H9 (cell line): ENCODE results near the gene HTRA1. TPM values are rescaled to one million over a fixed set of nuclear protein-coding genes. Genes with fewer than 3 reads are reported as not detected.

Source experiments
- DNase-seq: peaks from one replicate; pipeline ENCODE4 v3.0.0-alpha.2; 2017
- H2AFZ ChIP-seq: one replicate; pipeline ENCODE4 v1.6.1; 2013; ENCODE audit warnings: mild to moderate bottlenecking, low read length, control low read depth, moderate library complexity
- H2AK5ac ChIP-seq: 2 replicates; pipeline ENCODE4 v1.6.1; 2013; ENCODE audit warnings: low read length, control low read depth, mixed read lengths; ENCODE audit not compliant: insufficient read length
- H2BK120ac ChIP-seq: one replicate; pipeline ENCODE4 v1.6.1; 2013; ENCODE audit warnings: low read depth, mild to moderate bottlenecking, low read length, control low read depth, inconsistent platforms; ENCODE audit not compliant: poor library complexity, severe bottlenecking
- H2BK12ac ChIP-seq: 2 replicates; pipeline ENCODE4 v1.6.1; 2013; ENCODE audit warnings: low read length, control low read depth, mixed read lengths, low read depth; ENCODE audit not compliant: insufficient read length
- H2BK15ac ChIP-seq: 2 replicates; pipeline ENCODE4 v1.6.1; 2013; ENCODE audit warnings: low read depth, low read length, control low read depth
- H2BK20ac ChIP-seq: one replicate; pipeline ENCODE4 v1.6.1; 2013; ENCODE audit warnings: low read depth, mild to moderate bottlenecking, low read length, control low read depth, inconsistent platforms; ENCODE audit not compliant: poor library complexity, severe bottlenecking
- H2BK5ac ChIP-seq: 2 replicates; pipeline ENCODE4 v1.6.1; 2013; ENCODE audit warnings: low read length, control low read depth, mixed read lengths; ENCODE audit not compliant: insufficient read length
- H3K14ac ChIP-seq: 2 replicates; pipeline ENCODE4 v1.6.1; 2013; ENCODE audit warnings: low read length, control low read depth; ENCODE audit not compliant: insufficient read depth
- H3K18ac ChIP-seq: 2 replicates; pipeline ENCODE4 v1.6.1; 2013; ENCODE audit warnings: low read depth, mild to moderate bottlenecking, mixed read lengths, low read length, control low read depth; ENCODE audit not compliant: insufficient read length
- H3K23ac ChIP-seq: 2 replicates; pipeline ENCODE4 v1.6.1; 2013; ENCODE audit warnings: low read length, control low read depth, mixed read lengths, low read depth; ENCODE audit not compliant: insufficient read length
- H3K23me2 ChIP-seq: 2 replicates; pipeline ENCODE4 v1.6.1; 2013; ENCODE audit warnings: low read depth, mild to moderate bottlenecking, mixed read lengths, low read length, control low read depth; ENCODE audit not compliant: insufficient read length, poor library complexity, severe bottlenecking
- H3K27ac ChIP-seq: 2 replicates; pipeline ENCODE4 v1.5.1; 2013; ENCODE audit warnings: low read length, control low read depth, mixed read lengths, low read depth; ENCODE audit not compliant: insufficient read length
- H3K27me3 ChIP-seq: 2 replicates; pipeline ENCODE4 v1.6.1; 2013; ENCODE audit warnings: low read length, control low read depth, inconsistent platforms; ENCODE audit not compliant: insufficient read depth
- H3K4ac ChIP-seq: 2 replicates; pipeline ENCODE4 v1.6.1; 2013; ENCODE audit warnings: low read depth, mild to moderate bottlenecking, control low read depth, inconsistent platforms, low read length, moderate library complexity
- H3K4me1 ChIP-seq: 2 replicates; pipeline ENCODE4 v1.6.1; 2013; ENCODE audit warnings: low read length, control low read depth, inconsistent platforms; ENCODE audit not compliant: insufficient read depth
- H3K4me2 ChIP-seq: 2 replicates; pipeline ENCODE4 v1.6.1; 2013; ENCODE audit warnings: low read length, control low read depth, mixed read lengths; ENCODE audit not compliant: insufficient read length, insufficient read depth
- H3K56ac ChIP-seq: 2 replicates; pipeline ENCODE4 v1.6.1; 2013; ENCODE audit warnings: low read depth, mild to moderate bottlenecking, mixed read lengths, low read length, control low read depth; ENCODE audit not compliant: insufficient read length
- H3K79me1 ChIP-seq: 2 replicates; pipeline ENCODE4 v1.6.1; 2013; ENCODE audit warnings: low read depth, mild to moderate bottlenecking, moderate library complexity, low read length, control low read depth, inconsistent platforms; ENCODE audit not compliant: insufficient read depth, poor library complexity, severe bottlenecking
- H3K79me2 ChIP-seq: 2 replicates; pipeline ENCODE4 v1.6.1; 2013; ENCODE audit warnings: low read length, control low read depth, inconsistent platforms; ENCODE audit not compliant: insufficient read depth
- H3K9ac ChIP-seq: 2 replicates; pipeline ENCODE4 v1.6.1; 2013; ENCODE audit warnings: low read length, control low read depth, mixed read lengths; ENCODE audit not compliant: insufficient read length; ENCODE audit errors: extremely low read depth
- H3K9me3 ChIP-seq: one replicate; pipeline ENCODE4 v1.6.1; 2013; ENCODE audit warnings: low read depth, low read length, inconsistent platforms; ENCODE audit not compliant: control insufficient read depth
- H3T11ph ChIP-seq: one replicate; pipeline ENCODE4 v1.6.1; 2013; ENCODE audit warnings: mild to moderate bottlenecking, low read length, control low read depth, inconsistent platforms
- H4K20me1 ChIP-seq: one replicate; pipeline ENCODE4 v1.6.1; 2013; ENCODE audit not compliant: control insufficient read depth, insufficient read length, insufficient read depth
- H4K5ac ChIP-seq: 2 replicates; pipeline ENCODE4 v1.6.1; 2013; ENCODE audit warnings: low read depth, mild to moderate bottlenecking, mixed read lengths, low read length, control low read depth; ENCODE audit not compliant: insufficient read length
- H4K8ac ChIP-seq: replicated peaks from 2 replicates; pipeline ENCODE4 v1.6.1; 2013; ENCODE audit warnings: low read length, control low read depth, mixed read lengths, low read depth; ENCODE audit not compliant: insufficient read length
- H4K91ac ChIP-seq: 2 replicates; pipeline ENCODE4 v1.6.1; 2013; ENCODE audit warnings: low read depth, mild to moderate bottlenecking, moderate library complexity, mixed read lengths, low read length, control low read depth; ENCODE audit not compliant: insufficient read length
- H3K27ac Mint-ChIP-seq, 3 experiments: 2 replicates in 2 of 3; 3 replicates in 1 of 3; pipeline ENCODE4 v1.8.0; 2020 to 2021; ENCODE audit warnings: mixed read lengths in 3 of 3, mild to moderate bottlenecking in 1 of 3, moderate library complexity in 1 of 3
- H3K27me3 Mint-ChIP-seq: 2 replicates; pipeline ENCODE4 v1.8.0; 2021; ENCODE audit warnings: low read depth, mild to moderate bottlenecking, moderate library complexity, mixed read lengths
- H3K36me3 Mint-ChIP-seq, 3 experiments: 2 replicates in 2 of 3; 3 replicates in 1 of 3; pipeline ENCODE4 v1.8.0; 2020 to 2021; ENCODE audit warnings: low read depth in 3 of 3, mixed read lengths in 3 of 3; ENCODE audit not compliant: insufficient read depth in 1 of 3
- H3K4me1 Mint-ChIP-seq, 2 experiments: 2 replicates each; pipeline ENCODE4 v1.8.0; 2020; ENCODE audit warnings: mixed read lengths in 2 of 2
- H3K4me3 Mint-ChIP-seq, 2 experiments: 2 replicates in 1 of 2; 3 replicates in 1 of 2; pipeline ENCODE4 v1.8.0; 2020 to 2021; ENCODE audit warnings: mild to moderate bottlenecking in 2 of 2, mixed read lengths in 2 of 2, moderate library complexity in 1 of 2
- H3K9me3 Mint-ChIP-seq, 2 experiments: 2 replicates in 1 of 2; 3 replicates in 1 of 2; pipeline ENCODE4 v1.8.0; 2020; ENCODE audit warnings: mild to moderate bottlenecking in 2 of 2, mixed read lengths in 2 of 2, moderate library complexity in 1 of 2
- CTCF ChIP-seq: fragments of 200-600 bp; sonication (generic); conservative IDR thresholded peaks from 3 replicates; pipeline ENCODE4 v1.8.0; 2021; ENCODE audit warnings: antibody characterized with exemption, mild to moderate bottlenecking
- WGBS: extraction: QIAGEN DNeasy Blood & Tissue Kit; methylation state at CpG from one replicate; pipeline ENCODE4 v1.1.7; 2013; ENCODE audit warnings: missing lambda C conversion rate, low lambda C conversion rate, mixed read lengths; ENCODE audit not compliant: insufficient read length; ENCODE audit errors: extremely low coverage; 5-methylcytosine and 5-hydroxymethylcytosine counted together
- total RNA-seq: library from RNA; stranded (reverse); gene quantifications from 2 replicates; pipeline ENCODE4 v1.2.1, GENCODE V29; 2021

Gene HTRA1
- total RNA-seq, 1 experiment from 2014 or later: 11.1 TPM

GRCh38 chr10:122492006-122492405 is 30.7 kb downstream of the HTRA1 start:
- no peak overlapping the region for H3K23ac ChIP-seq
- H3K4me1 ChIP-seq: no peaks in the 10 kb centered on the region
- no peaks in the 10 kb centered on the region; a peak in 1 of 7 replicates for H3K36me3 Mint-ChIP-seq
- no peak overlapping the region for H2BK12ac ChIP-seq
- no peak overlapping the region for H4K91ac ChIP-seq
- no peak overlapping the region for H4K8ac ChIP-seq
- H3K4me3 Mint-ChIP-seq: no peak overlapping the region
- WGBS: no CpG with 5 or more reads among the region's 9 CpGs
- H3K79me1 ChIP-seq: no peaks in the 10 kb centered on the region
- H3K27me3 Mint-ChIP-seq: peaks cover 2% of the 10 kb centered on the region; the same call in 1 of the 2 replicates
- no peak overlapping the region for H3K4me2 ChIP-seq
- no peak overlapping the region for H3K9ac ChIP-seq
- no peak overlapping the region for H2AK5ac ChIP-seq
- H2BK20ac ChIP-seq: no peak overlapping the region
- H3K9me3 Mint-ChIP-seq: no peaks in the 10 kb centered on the region
- no peak for DNase-seq
- no peaks in the 10 kb centered on the region for H3K79me2 ChIP-seq
- no peak overlapping the region for H3K27ac ChIP-seq
- no peak overlapping the region for H3T11ph ChIP-seq
- no peak overlapping the region for H3K56ac ChIP-seq
- no peaks in the 10 kb centered on the region for H4K20me1 ChIP-seq
- H3K27ac Mint-ChIP-seq: no peak overlapping the region
- H3K27me3 ChIP-seq: no peaks in the 10 kb centered on the region
- no peak overlapping the region for H2BK5ac ChIP-seq
- H4K5ac ChIP-seq: no peak overlapping the region
- no peaks in the 10 kb centered on the region for H3K23me2 ChIP-seq
- H2BK120ac ChIP-seq: no peak overlapping the region
- peaks cover 5 to 18% of the 10 kb centered on the region in 2 experiments for H3K4me1 Mint-ChIP-seq
- H3K9me3 ChIP-seq: no peaks in the 10 kb centered on the region
- H2AFZ ChIP-seq: no peak overlapping the region
- TF ChIP-seq CTCF: no peak
- no peak overlapping the region for H2BK15ac ChIP-seq
- H3K18ac ChIP-seq: no peak overlapping the region
- H3K4ac ChIP-seq: no peak overlapping the region
- no peak overlapping the region for H3K14ac ChIP-seq
